Upper lobe of right lung (tissue), 1 donor: Measurements from ENCODE around the gene NT5DC3. TPM values are rescaled to one million over a fixed set of nuclear protein-coding genes. Genes with fewer than 3 reads are reported as not detected.
"Not testable (repeated sequence)": the region's sequence is repeated elsewhere in the genome, so short reads cannot be mapped to it uniquely, and the experiment has no call there.

Source experiments
- ATAC-seq: fragments of 200-7000 bp; cut with Tn5 transposase; one replicate; pipeline ENCODE4 v1.9.1; 2020; ENCODE audit warnings: mild to moderate bottlenecking, moderate library complexity
- DNase-seq: peaks from one replicate; pipeline ENCODE4 v3.0.0-alpha.2; 2020
- H3K27ac ChIP-seq: fragments of 200-600 bp; one replicate; pipeline ENCODE4 v1.8.0; 2022
- H3K27me3 ChIP-seq: fragments of 200-600 bp; one replicate; pipeline ENCODE4 v1.8.0; 2022; ENCODE audit warnings: mild to moderate bottlenecking
- H3K36me3 ChIP-seq: fragments of 200-600 bp; one replicate; pipeline ENCODE4 v1.8.0; 2022
- H3K4me1 ChIP-seq: fragments of 200-600 bp; one replicate; pipeline ENCODE4 v1.8.0; 2022
- H3K4me3 ChIP-seq: fragments of 200-600 bp; one replicate; pipeline ENCODE4 v1.8.0; 2022; ENCODE audit warnings: mild to moderate bottlenecking
- H3K9me3 ChIP-seq: fragments of 200-600 bp; one replicate; pipeline ENCODE4 v1.8.0; 2022
- CTCF ChIP-seq: fragments of 200-600 bp; IDR thresholded peaks from one replicate; pipeline ENCODE4 v1.8.0; 2022; ENCODE audit warnings: antibody characterized with exemption
- intact Hi-C: fragments of 100-400 bp; cut with DNase I; formaldehyde crosslinking; loops from one replicate; pipeline ENCODE4 v1.11.0; 2022
- total RNA-seq: library from RNA; stranded (reverse); fragmentation: NEBNext Ultra II Directional; extraction: Animal tissue kit (Norgen Biotek cat#: 25700); gene quantifications from one replicate; pipeline ENCODE4 v1.2.1, GENCODE V29; 2021
- donor health status: DM: no; HTN: yes; CAD: no; lungs with severe emphysema.

NT5DC3 gene
- total RNA-seq, 1 donor from 2014 or later: 6.5 TPM

GRCh38 chr12:103810111-103810510, 30.9 kb downstream of the NT5DC3 start:
- no peak for TF ChIP-seq CTCF
- no peaks in the 10 kb centered on the region for H3K9me3 ChIP-seq

GRCh38 chr12:103809639-103810038, 31.4 kb downstream of the NT5DC3 start:
- H3K4me1 ChIP-seq: peaks cover 15% of the 10 kb centered on the region
- ATAC-seq, H3K9me3 ChIP-seq, H3K27ac ChIP-seq, DNase-seq, H3K27me3 ChIP-seq, H3K4me3 ChIP-seq, H3K36me3 ChIP-seq, intact Hi-C loops: not testable (repeated sequence)

More at GRCh38 chr12:103810111-103810510, 30.9 kb downstream of the NT5DC3 start:
- no peak for ATAC-seq
- H3K4me1 ChIP-seq: peaks cover 10% of the 10 kb centered on the region
- no peak overlapping the region for H3K4me3 ChIP-seq
- H3K36me3 ChIP-seq: no peaks in the 10 kb centered on the region
- no peak for DNase-seq
- H3K27me3 ChIP-seq: no peaks in the 10 kb centered on the region
- H3K27ac ChIP-seq: no peak overlapping the region
- intact Hi-C loops: no loop called here

GRCh38 chr12:103809154-103809553, 31.9 kb downstream of the NT5DC3 start:
- H3K4me1 ChIP-seq: peaks cover 19% of the 10 kb centered on the region
- no peaks in the 10 kb centered on the region for H3K36me3 ChIP-seq
- no peak overlapping the region for H3K27ac ChIP-seq
- H3K27me3 ChIP-seq: no peaks in the 10 kb centered on the region
- no peak for TF ChIP-seq CTCF
- intact Hi-C loops: no loop called here
- no peaks in the 10 kb centered on the region for H3K9me3 ChIP-seq
- no peak overlapping the region for H3K4me3 ChIP-seq
- ATAC-seq (peak; percentile 8), DNase-seq (no peak)

GRCh38 chr12:103808239-103808880, 32.7 kb downstream of the NT5DC3 start:
- H3K9me3 ChIP-seq: no peaks in the 10 kb centered on the region
- no peak for DNase-seq
- H3K27ac ChIP-seq: no peak overlapping the region
- TF ChIP-seq CTCF: no peak
- peaks cover 19% of the 10 kb centered on the region for H3K4me1 ChIP-seq
- intact Hi-C loops: no loop called here
- H3K4me3 ChIP-seq: no peak overlapping the region
- H3K36me3 ChIP-seq: no peaks in the 10 kb centered on the region
- H3K27me3 ChIP-seq: no peaks in the 10 kb centered on the region
- no peak for ATAC-seq

GRCh38 chr12:103807561-103808238, 33.3 kb downstream of the NT5DC3 start:
- Histone ChIP-seq H3K36me3 (no peaks in the 10 kb centered on the region), H3K9me3 (no peaks in the 10 kb centered on the region), H3K27me3 (no peaks in the 10 kb centered on the region), H3K4me3 (no peak overlapping the region), H3K27ac (no peak overlapping the region), H3K4me1 (peaks cover 19% of the 10 kb centered on the region)
- ATAC-seq (no peak), DNase-seq (no peak)
- no peak for TF ChIP-seq CTCF
- intact Hi-C loops: no loop called here

- peaks cover 19% of the 10 kb centered on the region for H3K4me1 ChIP-seq
- no peak overlapping the region for H3K27ac ChIP-seq
- no peaks in the 10 kb centered on the region for H3K9me3 ChIP-seq
- H3K4me3 ChIP-seq: no peak overlapping the region
- DNase-seq (no peak), ATAC-seq (peak; percentile 73)
- H3K27me3 ChIP-seq: no peaks in the 10 kb centered on the region
- intact Hi-C loops: no loop called here
- H3K36me3 ChIP-seq: no peaks in the 10 kb centered on the region
- no peak for TF ChIP-seq CTCF
Observed at GRCh38 chr12:103806803-103807202, 34.2 kb downstream of the NT5DC3 start.
